ENCODE data around the gene MGP.

The MGP gene

DNA sequence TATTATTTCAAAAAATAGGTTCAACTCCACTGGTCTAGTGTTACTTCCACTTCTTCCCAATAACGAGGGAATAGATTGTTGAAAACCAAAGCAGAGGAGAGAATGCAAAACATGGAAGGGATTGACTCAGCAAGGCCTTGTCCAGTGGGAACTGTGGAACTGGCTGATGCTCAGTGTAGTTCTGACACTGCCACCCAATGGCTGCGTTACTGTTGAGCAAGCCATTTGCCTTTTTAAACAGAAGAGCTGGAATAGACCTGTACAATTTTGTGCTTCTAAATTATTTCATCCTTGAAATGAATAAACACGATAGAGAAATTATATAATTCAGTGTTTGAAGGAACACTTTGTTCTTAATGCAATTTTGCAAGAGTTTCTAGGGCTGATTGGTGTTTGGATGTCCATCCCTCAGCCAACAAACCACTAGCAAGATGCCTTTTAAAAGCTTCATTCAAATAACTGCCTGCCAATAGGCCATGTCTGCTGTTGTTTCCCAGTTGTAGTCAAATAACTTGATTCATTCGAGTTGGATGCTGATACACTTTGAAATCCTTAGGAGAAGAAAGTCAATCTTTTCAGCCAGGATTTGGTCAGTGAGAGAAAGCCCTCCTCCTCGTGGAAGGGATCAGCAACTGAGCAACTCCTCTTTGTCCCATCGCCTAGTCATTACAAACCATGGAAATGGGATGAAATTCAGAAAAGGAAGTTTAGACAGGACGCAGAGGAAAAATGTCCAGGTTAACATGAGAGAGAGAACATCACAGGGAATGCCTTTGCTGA, 7.3 kb upstream of the MGP start:
- no peak overlapping the region for H2AFZ ChIP-seq (ENCODE audit: low read length)
- no peaks in the 10 kb centered on the region for H3K9me3 ChIP-seq (ENCODE audit: low read length)
- no peak overlapping the region for H3K4me2 ChIP-seq (ENCODE audit: low read length)
- no peaks in the 10 kb centered on the region for H3K4me1 ChIP-seq (ENCODE audit: insufficient read depth, low read length, severe bottlenecking)
- H3K9me2 ChIP-seq (ENCODE audit: low read depth, low read length): no peaks in the 10 kb centered on the region
- H4K20me1 ChIP-seq (ENCODE audit: insufficient read depth, low read length): no peaks in the 10 kb centered on the region
- H3K9ac ChIP-seq (ENCODE audit: low read length): no peak overlapping the region
- no peaks in the 10 kb centered on the region for H3K36me3 ChIP-seq (ENCODE audit: insufficient read depth, low read length)
- H3K4me3 ChIP-seq (ENCODE audit: low read depth, low read length, poor library complexity, severe bottlenecking): no peak overlapping the region
- H3K27ac ChIP-seq (ENCODE audit: low read depth, low read length, poor library complexity, severe bottlenecking): no peak overlapping the region
- H3F3A ChIP-seq (ENCODE audit: insufficient read depth, low read length): no peaks in the 10 kb centered on the region
- peaks cover 3% of the 10 kb centered on the region; the same call in 1 of the 2 replicates for H3K27me3 ChIP-seq (ENCODE audit: insufficient read depth, low read length)
- no peaks in the 10 kb centered on the region for H3K79me2 ChIP-seq (ENCODE audit: insufficient read depth, low read length)
- TF ChIP-seq CTCF (IDR thresholded peaks at IDR 0.05; ENCODE audit: low read length) (peak; percentile 55; the same call in 1 of the 2 replicates), EZH2 (IDR thresholded peaks at IDR 0.05; ENCODE audit: borderline replicate concordance, low read length) (no peak)

GRCh38 chr12:14890701-14891100, 5.0 kb upstream of the MGP start:
- H3K27ac ChIP-seq (ENCODE audit: low read depth, low read length, poor library complexity, severe bottlenecking): no peak overlapping the region
- no peak overlapping the region for H3K4me2 ChIP-seq (ENCODE audit: low read length)
- peaks cover 3% of the 10 kb centered on the region; the same call in 1 of the 2 replicates for H3K27me3 ChIP-seq (ENCODE audit: insufficient read depth, low read length)
- H3K4me1 ChIP-seq (ENCODE audit: insufficient read depth, low read length, severe bottlenecking): peaks cover 4% of the 10 kb centered on the region
- no peak overlapping the region for H3K9ac ChIP-seq (ENCODE audit: low read length)
- no peaks in the 10 kb centered on the region for H3K79me2 ChIP-seq (ENCODE audit: insufficient read depth, low read length)
- H4K20me1 ChIP-seq (ENCODE audit: insufficient read depth, low read length): no peaks in the 10 kb centered on the region
- no peaks in the 10 kb centered on the region for H3K9me3 ChIP-seq (ENCODE audit: low read length)
- H3K36me3 ChIP-seq (ENCODE audit: insufficient read depth, low read length): no peaks in the 10 kb centered on the region
- H2AFZ ChIP-seq (ENCODE audit: low read length): no peak overlapping the region
- no peak overlapping the region for H3K4me3 ChIP-seq (ENCODE audit: low read depth, low read length, poor library complexity, severe bottlenecking)
- TF ChIP-seq CTCF (IDR thresholded peaks at IDR 0.05; ENCODE audit: low read length): no peak
- TF ChIP-seq EZH2 (IDR thresholded peaks at IDR 0.05; ENCODE audit: borderline replicate concordance, low read length): no peak
- no peaks in the 10 kb centered on the region for H3K9me2 ChIP-seq (ENCODE audit: low read depth, low read length)
- no peaks in the 10 kb centered on the region for H3F3A ChIP-seq (ENCODE audit: insufficient read depth, low read length)

- Histone ChIP-seq H3K27me3 (ENCODE audit: insufficient read depth, low read length) (no peaks in the 10 kb centered on the region), H3F3A (ENCODE audit: insufficient read depth, low read length) (no peaks in the 10 kb centered on the region), H3K79me2 (ENCODE audit: insufficient read depth, low read length) (no peaks in the 10 kb centered on the region), H3K4me2 (ENCODE audit: low read length) (no peak overlapping the region), H4K20me1 (ENCODE audit: insufficient read depth, low read length) (no peaks in the 10 kb centered on the region), H3K9me3 (ENCODE audit: low read length) (no peaks in the 10 kb centered on the region), H3K4me1 (ENCODE audit: insufficient read depth, low read length, severe bottlenecking) (peaks cover 30% of the 10 kb centered on the region), H2AFZ (ENCODE audit: low read length) (no peak overlapping the region), H3K9me2 (ENCODE audit: low read depth, low read length) (no peaks in the 10 kb centered on the region), H3K9ac (ENCODE audit: low read length) (no peak overlapping the region), H3K36me3 (ENCODE audit: insufficient read depth, low read length) (no peaks in the 10 kb centered on the region), H3K27ac (ENCODE audit: low read depth, low read length, poor library complexity, severe bottlenecking) (no peak overlapping the region), H3K4me3 (ENCODE audit: low read depth, low read length, poor library complexity, severe bottlenecking) (no peak overlapping the region)
- no peak for TF ChIP-seq EZH2 (IDR thresholded peaks at IDR 0.05; ENCODE audit: borderline replicate concordance, low read length)
- TF ChIP-seq CTCF (IDR thresholded peaks at IDR 0.05; ENCODE audit: low read length): no peak
Observed at GRCh38 chr12:14886271-14886670, 617 bp upstream of the MGP start.
